ENCODE results near the gene BAX. TPM values are rescaled to one million over a fixed set of nuclear protein-coding genes. Genes with fewer than 3 reads are reported as not detected.
A peak's percentile ranks its signal among the peaks of the same experiment; 100 is the strongest.

BAX gene
- total and polyA plus RNA-seq, 9 of the 15 experiments (the other 6 are each of a cell fraction or from before 2014, with no cell fraction given): 3.2 to 95.4 (median 44.5) TPM

- Histone ChIP-seq H3K4me1 (replicated peaks in 1 of 2; ENCODE audit: control insufficient read depth in 2 of 2, insufficient read depth in 2 of 2, low read length in 2 of 2) (peaks cover 5 to 26% of the 10 kb centered on the region in 2 experiments; a peak in 4 of 5 replicates), H3K9me1 (ENCODE audit: control insufficient read depth, insufficient read depth, low read length) (no peaks in the 10 kb centered on the region), H3K9me3 (replicated peaks; ENCODE audit: control insufficient read depth, insufficient read depth, low read depth, low read length) (no peaks in the 10 kb centered on the region), H3K4me3 (no peak overlapping the region), H3K27ac (ENCODE audit: extremely low read depth, low read depth, low read length) (no peak overlapping the region), H2AFZ (ENCODE audit: low read depth, low read length) (no peak overlapping the region), H3K9ac (ENCODE audit: insufficient read depth in 1 of 2, low read depth in 2 of 2, low read length in 2 of 2) (peak overlapping the region in 1 of 2 experiments; percentile 64; a peak in 2 of 4 replicates), H4K20me1 (replicated peaks; ENCODE audit: control insufficient read depth, insufficient read depth, low read length) (no peaks in the 10 kb centered on the region), H3K79me2 (ENCODE audit: control insufficient read depth, insufficient read depth, low read length) (peaks cover 41% of the 10 kb centered on the region), H3K4me2 (ENCODE audit: insufficient read depth, low read length) (no peak overlapping the region), H3K36me3 (ENCODE audit: control insufficient read depth, insufficient read depth, low read length) (peaks cover 51% of the 10 kb centered on the region), H3K27me3 (ENCODE audit: control insufficient read depth in 2 of 2, insufficient read depth in 2 of 2, low read length in 2 of 2) (no peaks in the 10 kb centered on the region)
- no peak for TF ChIP-seq ZNF740 (CRISPR knock-in tag; IDR thresholded peaks at IDR 0.05)
- TF ChIP-seq ZNF740 (tag; IDR thresholded peaks at IDR 0.05): 0 out of 4 replicates have a peak, but pooled peaks of 1 of the 2 experiments have one; percentile 39
- TF ChIP-seq MCM3 (IDR thresholded peaks at IDR 0.05): no peak
- TF ChIP-seq MTA3 (IDR thresholded peaks at IDR 0.05; ENCODE audit: borderline replicate concordance): no peak
- no peak for TF ChIP-seq ZNF766 (CRISPR knock-in tag; conservative IDR thresholded peaks at IDR 0.05)
- no peak for TF ChIP-seq TCF7 (IDR thresholded peaks at IDR 0.05; ENCODE audit: borderline replicate concordance)
- TF ChIP-seq POLR2B (IDR thresholded peaks at IDR 0.05; ENCODE audit: low read depth, partially characterized antibody): no peak
- no peak for TF ChIP-seq ZKSCAN1 (IDR thresholded peaks at IDR 0.05; ENCODE audit: low read depth, low read length)
- no peak for TF ChIP-seq MXI1 (IDR thresholded peaks at IDR 0.05; ENCODE audit: low read depth, low read length)
- TF ChIP-seq MLX (CRISPR knock-in tag; conservative IDR thresholded peaks at IDR 0.05): no peak
- TF ChIP-seq POLR3G (IDR thresholded peaks at IDR 0.05; ENCODE audit: extremely low read depth, insufficient read length, insufficient replicate concordance): no peak
- TF ChIP-seq RBFOX2 (IDR thresholded peaks at IDR 0.05; ENCODE audit: low read depth, low read length): 0 out of 2 replicates have a peak, but pooled peaks have one; percentile 25
- TF ChIP-seq HMG20B (CRISPR knock-in tag; IDR thresholded peaks at IDR 0.05): no peak
- no peak for TF ChIP-seq SMAD2 (IDR thresholded peaks at IDR 0.05; ENCODE audit: low read depth, low read length)
- no peak for TF ChIP-seq ZNF57 (CRISPR knock-in tag; IDR thresholded peaks at IDR 0.05)
- no peak for TF ChIP-seq SLC30A9 (CRISPR knock-in tag; IDR thresholded peaks at IDR 0.05)
- CTCF ChIA-PET (ENCODE audit: low intra/inter-chr PET ratio): no interaction called here
- WGBS (ENCODE audit: insufficient coverage, low coverage, missing lambda C conversion rate): 77% methylated on average over 15 of the region's 17 CpGs
- no peak for DNase-seq (ENCODE audit: extremely low read depth in 1 of 4, low spot score in 3 of 4)
- BruUV-seq (replicated peaks): no TSS peak
- intact Hi-C loops (cut with micrococcal nuclease): loop anchor here (10.0 kb wide), 2 partner anchors 165 to 235 kb away; partner anchors contain the start of genes HRC and TRPM4
- FAIRE-seq: no peak
- POLR2A ChIA-PET: interaction anchor here (0.6 kb wide), 1 partner anchor 114 kb away, joined by 3 read pairs; no protein-coding TSS in a partner anchor
- in situ Hi-C loops (cut with MboI): no loop called here
- ATAC-seq: no peak
These were observed 35.1 kb downstream of the BAX start for GRCh38 chr19:48989701-48990291.
